Testis (tissue), 2 donors: Measurements from ENCODE around the gene CLCN6.

ENCODE experiments used
- POLR2A ChIP-seq: fragments of 450-650 bp; IDR thresholded peaks from one replicate; pipeline ENCODE4 v1.6.1; 2017; ENCODE audit warnings: antibody characterized with exemption, mild to moderate bottlenecking, moderate library complexity
- TF ChIP-seq, protein P1 (sequence below), 3 experiments: fragments of 450-650 bp in 2 of 3; fragments of 200-600 bp in 1 of 3; sonication (generic) in 1 of 3; IDR thresholded peaks; one replicate each; pipeline ENCODE4 v1.5.1; 2016 to 2019; ENCODE audit warnings: antibody characterized with exemption in 3 of 3, mild to moderate bottlenecking in 2 of 3, moderate library complexity in 1 of 3

DNA sequence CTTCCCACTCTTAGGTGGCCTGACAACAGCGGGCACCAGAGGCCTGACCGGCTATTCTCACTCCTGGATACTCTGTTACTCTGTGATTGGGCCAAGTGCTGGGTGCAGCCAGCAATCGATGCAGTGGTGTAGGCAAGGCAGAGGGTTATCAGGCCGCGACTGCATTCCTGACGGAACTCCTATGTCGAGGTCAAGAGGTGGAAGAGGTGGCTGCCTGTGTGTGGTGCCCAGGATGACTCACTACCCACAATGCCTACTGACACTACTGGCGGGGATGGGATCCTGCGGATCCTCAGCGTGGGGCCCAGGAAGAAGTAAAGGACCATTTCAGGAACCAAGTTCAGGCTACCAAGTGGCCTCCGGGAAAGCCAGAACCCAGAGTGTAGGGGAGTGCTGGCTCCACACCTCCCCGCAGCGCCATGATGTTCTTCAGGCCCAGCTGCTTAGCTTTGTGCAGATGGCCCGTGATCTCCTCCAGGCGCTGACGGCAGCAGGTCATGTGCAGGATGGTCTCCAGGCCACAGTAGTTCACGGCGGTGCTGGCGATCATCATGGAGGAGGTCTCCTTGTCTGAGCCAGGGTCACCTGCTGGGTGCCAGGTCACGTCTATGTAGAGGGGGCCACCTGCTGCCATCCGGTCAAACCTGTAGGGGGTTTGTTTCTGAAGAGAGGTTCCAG is 5.1 kb upstream of the CLCN6 start:
- TF ChIP-seq, protein P1, sequence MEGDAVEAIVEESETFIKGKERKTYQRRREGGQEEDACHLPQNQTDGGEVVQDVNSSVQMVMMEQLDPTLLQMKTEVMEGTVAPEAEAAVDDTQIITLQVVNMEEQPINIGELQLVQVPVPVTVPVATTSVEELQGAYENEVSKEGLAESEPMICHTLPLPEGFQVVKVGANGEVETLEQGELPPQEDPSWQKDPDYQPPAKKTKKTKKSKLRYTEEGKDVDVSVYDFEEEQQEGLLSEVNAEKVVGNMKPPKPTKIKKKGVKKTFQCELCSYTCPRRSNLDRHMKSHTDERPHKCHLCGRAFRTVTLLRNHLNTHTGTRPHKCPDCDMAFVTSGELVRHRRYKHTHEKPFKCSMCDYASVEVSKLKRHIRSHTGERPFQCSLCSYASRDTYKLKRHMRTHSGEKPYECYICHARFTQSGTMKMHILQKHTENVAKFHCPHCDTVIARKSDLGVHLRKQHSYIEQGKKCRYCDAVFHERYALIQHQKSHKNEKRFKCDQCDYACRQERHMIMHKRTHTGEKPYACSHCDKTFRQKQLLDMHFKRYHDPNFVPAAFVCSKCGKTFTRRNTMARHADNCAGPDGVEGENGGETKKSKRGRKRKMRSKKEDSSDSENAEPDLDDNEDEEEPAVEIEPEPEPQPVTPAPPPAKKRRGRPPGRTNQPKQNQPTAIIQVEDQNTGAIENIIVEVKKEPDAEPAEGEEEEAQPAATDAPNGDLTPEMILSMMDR (IDR thresholded peaks at IDR 0.05) = no peak
- no peak for TF ChIP-seq POLR2A
